NCI-H82 treated with DMSO at 0.1 percent for 48 hours (cell line): ENCODE measurements around the gene MAFG.

Experiments used
- DNase-seq: peaks from one replicate; lab custom pipeline; 2025; ENCODE audit not compliant: unreplicated experiment; lab: John Stamatoyannopoulos, UW

The MAFG gene

GRCh38 chr17:81899514-81900166 lies 27.9 kb downstream of the MAFG start:
- no peak for DNase-seq

DNA sequence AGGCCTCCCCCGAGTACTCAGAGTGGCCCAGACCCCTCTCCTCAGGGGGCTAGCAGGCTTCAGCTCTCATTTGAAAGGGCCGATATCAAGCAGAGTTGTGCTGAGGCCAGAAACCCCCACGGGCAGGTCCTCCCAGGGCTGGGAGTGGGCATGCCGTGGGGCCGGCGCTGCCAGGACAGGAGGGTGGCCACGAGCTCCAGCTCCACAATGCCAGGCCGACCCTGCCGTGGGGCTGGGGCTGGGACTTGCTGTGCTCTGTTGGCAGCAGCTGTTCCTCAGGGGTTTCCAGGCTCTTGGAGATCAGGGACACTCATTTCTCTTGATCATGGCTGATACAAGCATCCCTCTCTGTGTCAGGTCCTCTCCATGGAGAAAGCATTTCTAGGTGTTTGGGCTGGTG lies 28.6 kb downstream of the MAFG start:
- DNase-seq: no peak

DNA sequence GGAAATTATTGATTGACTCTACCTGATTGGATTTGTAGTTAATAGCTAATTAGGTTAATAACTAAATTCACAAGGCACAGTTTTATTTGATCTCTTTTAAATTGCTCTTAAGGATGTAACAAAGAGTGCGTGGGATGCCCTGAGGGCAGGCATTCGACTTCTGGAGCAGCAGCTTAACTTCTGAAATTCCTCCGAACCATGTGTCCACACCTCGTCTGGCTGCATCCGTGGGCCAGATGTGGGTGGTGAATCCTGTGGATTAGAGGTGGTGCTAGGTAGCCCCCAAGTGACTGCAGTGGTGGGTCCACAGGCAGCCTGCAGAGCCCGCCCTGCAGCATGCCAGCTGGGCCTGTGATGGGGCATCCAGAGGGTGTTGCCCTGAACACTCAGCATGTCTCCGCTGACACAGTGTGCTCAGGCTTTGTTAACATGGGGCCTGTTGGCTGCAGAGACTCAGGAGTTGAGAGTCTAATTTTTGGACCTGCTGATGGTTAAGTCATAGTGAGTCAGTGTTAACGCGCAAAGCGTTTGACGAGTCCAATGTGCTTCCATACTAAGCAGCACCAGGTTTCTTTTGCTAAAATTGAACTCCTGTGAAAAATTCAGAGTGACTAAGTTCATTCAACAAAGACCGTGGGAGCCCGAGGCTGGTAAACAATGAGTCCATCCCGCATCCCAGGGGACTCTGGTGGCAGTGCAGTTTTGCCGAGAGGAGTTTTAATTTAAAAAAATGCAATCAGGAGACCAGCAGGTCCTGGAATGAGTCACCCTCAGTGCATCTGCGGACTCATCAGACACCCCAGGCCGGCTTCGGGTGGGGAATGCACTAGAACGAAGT lies 29.3 kb downstream of the MAFG start:
- DNase-seq: no peak

DNA sequence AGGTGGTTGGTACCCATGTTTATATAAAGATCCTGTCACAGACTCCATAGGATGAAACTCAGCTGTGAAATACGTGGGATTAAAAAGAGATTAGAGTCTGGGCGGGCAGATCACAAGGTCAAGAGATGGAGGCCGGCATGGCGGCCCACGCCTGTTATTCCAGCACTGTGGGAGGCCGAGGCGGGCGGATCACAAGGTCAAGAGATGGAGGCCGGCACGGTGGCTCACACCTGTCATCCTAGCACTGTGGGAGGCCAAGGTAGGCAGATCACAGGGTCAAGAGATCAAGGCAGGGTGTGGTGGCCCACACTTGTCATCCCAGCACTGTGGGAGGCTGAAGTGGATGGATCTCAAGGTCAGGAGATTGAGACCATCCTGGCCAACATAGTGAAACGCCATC lies 32.1 kb downstream of the MAFG start:
- no peak for DNase-seq

DNA sequence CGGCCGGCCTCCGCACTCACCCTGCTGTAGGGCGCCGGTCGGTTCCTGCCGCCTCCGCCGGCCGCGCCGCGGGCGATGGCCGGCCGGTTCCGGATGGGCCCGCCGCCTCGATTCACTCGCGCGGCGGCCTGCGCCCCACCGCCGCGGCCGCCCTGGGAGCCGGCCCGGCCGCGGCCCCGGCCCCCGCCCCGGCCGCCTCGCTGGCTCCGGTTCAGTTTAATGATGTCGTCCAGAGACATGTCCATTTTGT lies 36.3 kb downstream of the MAFG start:
- DNase-seq: no peak

DNA sequence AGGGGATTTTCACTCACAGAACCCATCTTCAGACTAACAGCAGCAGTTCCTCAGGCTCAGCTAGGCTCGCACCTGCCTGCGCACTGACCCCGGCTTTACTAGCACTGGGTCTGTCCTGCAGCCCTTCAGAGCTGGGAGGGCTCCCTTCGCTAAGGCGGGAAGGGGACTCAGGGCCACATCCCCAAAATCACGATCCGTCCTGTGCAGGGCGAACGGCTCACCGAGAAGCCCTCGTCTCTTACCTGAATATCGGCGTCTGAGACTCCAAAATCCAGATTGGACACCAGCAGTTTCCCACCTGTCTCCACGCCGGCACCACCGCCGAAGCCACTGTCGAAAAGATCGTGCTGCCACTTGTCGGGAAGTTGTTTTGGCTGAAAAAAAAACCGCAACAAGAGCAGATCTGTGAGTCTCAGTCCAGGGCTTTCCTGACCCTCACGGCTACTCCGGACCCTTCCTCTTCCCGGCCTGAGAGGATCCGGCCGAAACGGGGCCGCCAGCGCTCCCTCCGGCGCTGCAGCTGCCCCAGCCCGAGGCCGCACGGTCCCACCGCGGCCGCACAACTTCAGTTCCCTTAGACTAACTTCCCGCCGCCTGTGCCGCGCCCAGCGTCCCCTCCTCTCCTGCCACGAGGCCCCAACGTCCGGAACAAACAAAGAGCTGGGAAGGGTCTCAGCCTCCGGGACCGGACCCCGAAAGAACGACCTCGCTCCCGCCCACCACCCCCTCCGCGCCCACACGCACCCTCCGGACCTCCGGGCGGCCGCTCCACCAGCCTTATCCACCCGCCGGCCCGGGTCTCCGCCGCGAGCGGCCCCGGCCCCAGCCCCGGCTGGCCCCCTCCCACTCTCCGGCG lies 36.9 kb downstream of the MAFG start:
- no peak for DNase-seq

DNA sequence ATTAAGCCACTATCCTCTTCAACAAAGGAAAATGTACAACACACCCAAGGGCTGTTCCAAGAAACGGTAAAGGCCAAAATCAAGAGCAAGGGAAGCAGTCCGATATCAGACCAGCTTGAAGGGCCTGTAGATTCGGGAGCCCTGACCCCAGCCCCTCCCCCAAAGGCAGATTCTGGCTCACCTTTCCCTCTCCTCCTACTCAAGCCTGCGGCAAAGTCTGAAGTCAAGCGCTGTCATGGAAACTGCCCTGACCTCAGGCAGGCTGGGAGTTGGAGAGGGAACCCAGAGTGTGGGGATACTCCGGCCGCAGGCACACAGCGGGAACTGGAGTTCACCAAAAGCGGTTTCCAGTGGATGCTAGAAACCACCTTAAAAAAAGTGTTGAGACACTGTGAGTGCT lies 37.9 kb downstream of the MAFG start:
- no peak for DNase-seq

GRCh38 chr17:81888988-81889595 lies 38.4 kb downstream of the MAFG start:
- no peak for DNase-seq

GRCh38 chr17:81888105-81888987 lies 39.2 kb downstream of the MAFG start:
- no peak for DNase-seq

DNA sequence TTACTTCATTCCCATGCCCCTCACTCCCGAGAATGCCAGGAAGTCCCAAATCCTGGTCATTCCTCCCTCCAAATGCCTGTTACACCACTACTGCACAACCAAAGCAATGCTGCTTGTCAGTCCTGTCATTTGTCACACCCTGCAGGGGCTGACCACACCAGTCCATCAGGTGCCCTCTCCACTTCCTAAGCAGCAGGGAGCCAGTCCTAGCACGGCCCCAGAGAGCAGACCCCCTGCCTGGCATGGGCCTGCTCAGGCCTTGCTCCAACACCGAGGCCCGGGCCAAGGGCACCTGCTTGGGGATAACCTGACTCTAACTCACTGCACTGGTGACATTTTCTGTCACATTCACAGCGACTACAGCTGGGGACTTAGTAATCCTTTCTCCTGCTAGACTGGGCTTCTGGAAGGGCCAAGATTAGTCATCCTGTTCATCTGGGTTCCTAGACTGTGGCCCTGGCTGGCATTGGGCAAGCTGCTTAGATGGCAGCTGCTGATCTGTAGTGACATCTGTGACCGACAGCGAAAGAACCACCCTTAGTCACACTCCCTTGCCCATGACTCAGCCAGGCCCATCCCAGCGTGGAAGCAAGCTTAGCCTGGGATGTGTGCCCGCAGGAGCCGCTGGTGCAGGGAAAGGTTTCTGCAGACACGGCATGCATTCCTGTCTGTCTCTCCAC lies 41.5 kb downstream of the MAFG start:
- DNase-seq: no peak

DNA sequence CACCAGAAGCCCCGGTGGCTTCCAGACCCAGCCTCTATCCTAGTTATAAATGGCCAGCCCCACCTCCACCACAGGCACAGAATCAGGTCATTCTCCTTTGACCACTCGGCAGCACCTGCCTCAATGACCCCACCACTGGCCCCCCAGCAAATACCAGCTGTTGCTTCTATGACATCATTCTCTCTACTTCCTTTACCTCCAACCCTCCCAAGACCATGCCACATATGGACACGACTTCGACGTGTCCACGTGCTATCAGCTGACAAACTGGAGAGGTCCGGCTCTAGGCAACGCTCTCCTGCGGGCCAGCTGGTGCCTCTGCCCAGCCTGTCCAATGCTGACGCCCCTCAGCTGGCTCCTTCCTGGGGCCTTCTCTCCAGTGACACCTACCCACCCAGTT lies 42.1 kb downstream of the MAFG start:
- no peak for DNase-seq

GRCh38 chr17:81884968-81885367 lies 42.6 kb downstream of the MAFG start:
- no peak for DNase-seq

DNA sequence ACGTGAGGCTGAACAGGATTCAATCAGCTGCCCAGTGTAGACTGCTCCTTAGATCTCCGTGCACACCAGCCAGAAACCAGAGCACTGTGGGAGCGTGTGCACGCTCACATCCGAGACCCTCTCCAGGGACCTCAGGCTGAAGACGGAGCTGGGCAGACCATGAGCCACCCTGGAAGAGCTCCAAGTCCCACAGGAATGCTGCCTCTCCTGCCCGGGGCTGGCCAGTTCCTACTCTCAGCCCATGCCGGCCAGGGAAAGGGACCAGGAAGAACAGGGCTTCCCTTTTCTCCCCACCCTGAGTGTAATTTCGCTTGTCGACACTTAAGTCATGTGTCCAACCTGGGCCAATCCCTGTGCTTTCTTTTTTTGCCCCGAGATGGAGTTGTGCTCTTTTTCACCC lies 43.0 kb downstream of the MAFG start:
- no peak for DNase-seq

- DNase-seq: no peak
Observed at GRCh38 chr17:81879121-81879520, 48.4 kb downstream of the MAFG start.

DNA sequence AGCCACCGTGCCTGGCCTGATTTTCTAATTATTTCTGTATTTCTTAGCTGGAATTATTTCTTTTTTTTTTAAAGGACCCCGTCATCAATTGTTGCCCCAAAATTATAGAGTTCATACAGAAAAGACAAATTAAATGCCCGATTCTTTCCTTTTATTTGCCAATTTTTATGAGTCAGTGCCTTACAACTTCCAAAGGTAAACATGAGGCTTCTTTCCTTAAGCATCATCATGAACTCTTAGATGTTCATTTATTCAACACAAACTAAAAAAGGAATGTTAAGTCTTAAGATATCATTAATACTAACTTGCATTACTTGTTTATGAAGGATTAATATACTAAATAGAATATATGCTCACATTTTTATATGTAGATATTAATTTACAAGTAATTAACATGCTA lies 49.2 kb downstream of the MAFG start:
- no peak for DNase-seq

- no peak for DNase-seq
Observed at GRCh38 chr17:81877569-81877968, 50.0 kb downstream of the MAFG start.

DNA sequence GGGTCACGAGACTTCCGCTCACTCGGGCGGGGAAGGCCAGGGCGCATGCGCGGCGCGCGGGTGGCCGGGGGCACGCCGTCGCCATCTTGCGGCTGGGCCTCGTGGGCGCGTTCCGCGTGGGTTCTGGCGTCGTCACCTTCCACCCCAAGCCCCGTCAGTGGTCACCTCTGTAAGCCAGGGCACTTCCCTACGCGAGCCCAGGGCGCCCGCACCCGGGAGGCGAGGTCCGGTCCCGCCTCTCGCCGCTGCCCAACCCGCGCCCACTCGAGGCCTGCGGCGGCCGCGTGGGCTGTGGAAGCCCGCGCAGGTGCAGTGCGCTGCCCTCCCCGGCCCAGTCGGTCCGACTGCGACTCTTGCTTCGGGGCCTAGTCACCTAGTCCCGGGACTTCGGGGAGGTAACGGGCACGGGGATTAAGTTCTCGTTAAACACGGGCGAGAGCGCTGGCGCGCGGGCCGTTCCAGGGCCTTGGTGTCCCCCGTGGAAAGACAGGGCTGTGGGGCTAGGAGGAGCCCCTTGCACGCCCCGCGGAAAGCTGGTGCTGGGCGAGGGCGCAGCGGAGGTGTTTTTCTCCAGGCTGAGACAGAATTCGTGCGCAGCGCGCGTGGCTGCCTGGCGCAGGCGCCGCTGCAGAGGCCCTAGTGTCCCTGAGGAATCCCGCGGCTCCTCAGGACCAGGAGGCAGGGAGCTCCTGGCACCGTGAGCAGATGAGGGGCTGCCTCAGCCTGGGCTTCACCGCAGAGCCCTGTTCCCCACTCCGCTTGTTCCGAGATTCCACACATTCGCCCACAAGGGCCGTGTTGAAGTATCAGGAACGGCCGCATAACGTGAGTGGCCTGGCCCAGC lies 55.9 kb downstream of the MAFG start:
- DNase-seq: no peak

DNA sequence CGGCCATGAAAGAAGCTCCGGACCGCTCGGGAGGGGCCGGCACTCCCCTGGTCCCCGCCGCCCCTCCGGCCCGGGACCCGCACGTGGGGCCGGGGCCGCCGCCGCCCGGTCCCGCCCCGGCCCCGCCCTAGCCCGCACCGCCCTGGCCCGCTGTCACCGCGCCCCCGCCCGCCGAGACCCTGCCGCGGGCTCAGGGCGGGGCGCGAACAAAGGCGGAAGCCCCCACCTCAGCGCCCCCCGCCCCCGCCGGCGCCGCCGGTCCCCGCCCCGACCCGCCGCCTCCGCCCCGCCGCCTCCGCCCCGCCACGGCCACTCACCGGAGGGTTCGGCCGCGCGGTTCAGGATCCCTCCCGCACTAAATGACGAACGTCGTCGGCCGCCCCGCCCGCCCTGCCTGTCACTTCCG lies 56.6 kb downstream of the MAFG start, which contains the start of gene ARHGDIA:
TSS of gene ARHGDIA (minus strand) at position 357 of the 406 bp plus-strand sequence. CDS start 1,407 bp downstream, outside the sequence.
- no peak for DNase-seq
